GM21528 (cell line): Measurements from ENCODE around the gene OXNAD1.
A peak's percentile ranks its signal among the peaks of the same experiment; 100 is the strongest.

Experiments
- ATAC-seq: cut with Tn5 transposase; IDR thresholded peaks from one replicate; pipeline ENCODE4 v1.9.1; 2021; ENCODE audit warnings: mild to moderate bottlenecking, moderate library complexity; ENCODE audit not compliant: unreplicated experiment, low FRiP score

OXNAD1 gene

GRCh38 chr3:16245609-16246008, 19.4 kb upstream of the OXNAD1 start:
- no peak for ATAC-seq

DNA sequence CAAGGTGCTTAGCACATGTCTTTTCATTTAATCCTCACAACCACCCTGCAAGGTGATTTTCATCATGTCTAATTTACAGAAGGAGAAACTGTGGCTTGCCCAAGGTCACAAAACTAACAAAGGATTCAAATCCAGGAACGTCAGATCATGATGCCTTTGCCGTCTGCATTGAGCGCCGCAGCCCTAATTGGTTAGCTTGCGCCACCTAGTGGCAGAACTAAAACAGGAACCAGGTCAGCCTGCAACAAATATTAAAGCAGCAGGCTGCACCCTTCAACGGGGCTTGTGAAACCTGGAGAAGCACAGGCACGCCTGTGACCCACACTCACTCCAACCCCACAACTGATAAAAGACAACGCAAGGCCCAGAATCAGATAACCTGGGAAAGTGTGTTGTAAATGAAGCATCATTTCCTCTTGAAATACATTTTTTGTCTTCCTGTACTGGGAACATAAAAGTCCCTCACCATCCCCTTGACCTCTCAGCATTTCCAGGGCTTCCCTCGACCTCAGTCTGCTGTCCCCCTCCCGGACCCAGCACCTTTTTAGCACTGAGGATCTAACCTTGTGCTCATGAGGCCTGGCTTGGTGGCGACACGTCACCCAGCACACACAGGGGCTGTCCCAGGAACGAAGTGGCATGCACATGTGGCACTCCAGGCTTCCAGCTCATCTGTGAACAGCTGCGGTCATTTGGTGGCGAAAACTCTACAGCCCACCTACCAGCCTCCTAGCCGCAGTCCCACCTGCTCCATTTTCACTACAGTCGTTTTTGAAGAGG, 17.5 kb upstream of the OXNAD1 start:
- ATAC-seq: peak; percentile 86

GRCh38 chr3:16248556-16248955, 16.5 kb upstream of the OXNAD1 start:
- no peak for ATAC-seq

GRCh38 chr3:16249336-16249735, 15.7 kb upstream of the OXNAD1 start:
- no peak for ATAC-seq

DNA sequence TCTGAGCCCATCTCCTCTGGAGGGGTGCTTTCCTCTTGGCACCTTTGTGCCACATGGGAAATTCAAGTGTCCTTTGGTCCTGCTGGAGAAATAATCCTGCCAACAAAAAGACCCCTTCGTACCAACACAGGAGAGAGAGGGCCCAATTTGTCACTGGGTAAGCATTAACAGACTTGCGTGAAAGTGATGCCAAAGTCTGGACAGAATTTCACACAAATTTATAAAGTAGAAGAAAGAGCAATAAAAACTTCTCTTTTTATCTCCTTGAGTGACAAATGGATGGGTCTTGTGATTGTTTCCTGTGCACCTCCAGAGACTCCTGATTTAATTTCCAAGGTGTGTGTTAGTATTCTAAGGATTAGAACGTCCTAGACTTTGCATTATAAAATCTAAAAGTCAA, 15.1 kb upstream of the OXNAD1 start:
- ATAC-seq: no peak

GRCh38 chr3:16251316-16252085, 13.5 kb upstream of the OXNAD1 start:
- ATAC-seq: no peak

DNA sequence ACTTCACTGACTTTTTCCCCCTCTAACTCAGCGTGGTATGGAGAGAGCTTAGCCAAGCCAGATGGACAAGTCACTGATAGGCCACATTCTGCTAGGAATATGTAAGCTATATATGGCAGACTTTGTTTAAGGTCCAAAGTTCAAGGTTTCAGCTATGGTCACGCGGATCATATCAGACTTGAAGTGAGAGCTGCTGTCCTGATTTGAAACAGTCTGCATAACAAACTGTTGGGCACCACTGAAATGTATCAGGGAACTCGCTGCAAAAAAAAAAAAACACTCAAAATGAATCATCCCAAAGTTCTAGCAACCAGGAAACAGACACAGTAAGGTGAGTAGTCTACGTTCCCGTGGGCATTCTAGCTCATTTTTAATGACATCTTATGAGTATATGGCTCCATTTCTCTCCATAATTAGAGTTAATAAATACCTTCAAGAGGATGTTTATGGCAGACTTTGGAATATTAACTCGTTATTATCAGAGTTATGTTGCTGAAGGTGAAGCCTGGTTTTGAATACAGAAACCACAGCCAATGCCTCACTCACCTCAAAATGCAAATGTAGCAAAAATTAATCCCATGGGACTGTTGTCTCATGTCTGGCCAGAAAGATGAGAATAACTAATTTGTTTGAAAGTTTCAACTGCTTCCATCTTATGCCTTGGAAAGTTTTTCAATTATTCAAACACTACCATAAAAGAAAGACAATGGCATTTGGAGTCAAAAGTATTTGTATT, 12.6 kb upstream of the OXNAD1 start:
- ATAC-seq: no peak

DNA sequence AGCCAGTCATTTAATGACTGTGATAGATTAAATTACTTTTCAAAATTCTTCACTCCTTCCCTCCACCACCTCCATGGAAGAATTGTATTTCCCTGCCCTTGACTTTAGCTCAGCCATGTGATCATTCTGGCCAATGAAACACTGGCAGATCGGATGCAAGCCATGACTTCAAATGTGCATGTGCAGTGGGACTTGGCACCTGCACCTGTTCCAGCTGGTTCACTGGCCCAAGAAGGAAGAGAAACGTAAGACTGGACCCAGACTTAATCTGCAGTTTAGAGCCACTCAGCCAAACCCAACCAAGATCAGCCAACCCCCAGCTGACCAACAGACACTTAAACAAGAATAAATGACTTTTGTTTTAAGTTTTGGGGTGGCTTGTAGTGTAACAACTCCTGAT, 12.0 kb upstream of the OXNAD1 start:
- ATAC-seq: no peak

DNA sequence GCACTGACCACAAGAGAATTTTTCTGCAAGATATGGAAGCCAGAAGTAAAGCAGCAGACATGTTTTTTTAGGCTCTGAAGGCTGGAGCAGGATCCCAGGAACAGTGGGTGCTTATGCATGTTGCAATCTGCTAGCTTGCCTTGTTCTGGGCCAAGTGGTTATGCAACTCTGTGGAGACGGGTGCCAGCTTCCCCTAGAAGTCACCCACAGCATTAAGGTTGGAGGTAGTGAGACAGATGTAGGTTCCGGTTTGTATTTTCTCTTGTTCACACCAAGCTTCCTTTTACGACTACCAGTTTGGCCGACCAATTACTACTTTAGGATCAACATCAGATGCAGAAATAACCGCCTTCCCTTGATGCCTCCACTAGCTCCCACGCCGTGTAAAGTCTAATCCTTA, 11.4 kb upstream of the OXNAD1 start:
- ATAC-seq: no peak

GRCh38 chr3:16254916-16255315, 10.1 kb upstream of the OXNAD1 start:
- ATAC-seq: no peak

DNA sequence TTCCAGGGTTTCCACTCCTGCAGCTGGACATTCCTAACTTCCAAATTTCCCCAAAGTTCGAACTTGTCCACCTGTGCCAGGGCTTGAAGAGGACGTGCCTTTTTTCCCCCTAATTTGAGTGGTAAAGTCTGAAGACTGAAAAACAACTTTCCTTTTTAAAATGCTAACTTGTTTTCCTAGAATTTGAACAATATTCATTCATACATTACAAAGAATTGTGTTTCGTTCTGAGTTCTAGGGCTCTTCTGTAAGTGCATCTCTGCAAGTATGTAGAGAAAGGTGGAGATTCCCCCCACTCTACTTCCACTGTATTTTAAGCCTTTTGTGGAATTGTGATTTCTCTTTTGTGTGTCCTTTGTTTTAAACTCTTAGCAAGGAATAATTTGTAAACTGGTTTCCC, 9.7 kb upstream of the OXNAD1 start:
- ATAC-seq: no peak

GRCh38 chr3:16255726-16256125, 9.3 kb upstream of the OXNAD1 start:
- no peak for ATAC-seq

DNA sequence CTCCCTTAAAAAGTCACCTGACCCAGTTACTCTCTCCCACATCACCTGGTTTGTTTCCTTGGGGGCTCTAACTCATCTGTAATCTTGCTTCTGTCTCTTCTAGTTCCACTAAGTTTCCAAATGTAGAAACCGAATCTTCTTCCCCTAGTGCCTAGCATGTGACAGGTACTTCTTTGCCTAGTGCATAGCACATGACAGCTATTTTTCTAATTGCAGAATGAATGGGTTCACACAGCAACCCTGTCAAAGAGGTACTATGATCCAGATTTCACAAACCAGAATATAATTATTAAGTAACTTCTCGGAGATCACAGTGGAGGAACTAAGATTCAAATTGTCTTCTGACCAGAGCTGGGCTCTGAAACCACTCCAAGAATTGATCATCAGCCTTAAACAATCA, 7.7 kb upstream of the OXNAD1 start:
- ATAC-seq: no peak

DNA sequence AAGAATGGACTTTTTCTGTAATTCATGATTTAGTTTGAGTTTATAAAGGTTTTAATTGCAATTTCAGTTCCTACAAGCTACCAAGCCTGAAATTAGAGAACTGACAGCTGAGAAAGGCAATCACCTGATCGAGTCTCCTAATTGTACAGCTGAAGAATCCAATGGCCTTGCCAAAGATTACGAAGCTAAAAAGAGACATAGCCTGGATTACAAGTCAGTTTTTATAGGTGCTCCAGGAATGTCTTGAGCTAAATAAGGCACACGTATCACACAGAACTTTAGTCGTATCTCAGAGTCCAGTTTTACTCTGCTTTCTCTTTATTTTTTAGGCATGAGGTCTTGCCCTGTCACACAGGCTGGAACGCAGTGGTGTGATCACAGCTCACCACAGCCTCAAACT, 6.8 kb upstream of the OXNAD1 start:
- ATAC-seq: no peak

GRCh38 chr3:16258866-16259265, 6.1 kb upstream of the OXNAD1 start:
- no peak for ATAC-seq

GRCh38 chr3:16260046-16260445, 5.0 kb upstream of the OXNAD1 start:
- no peak for ATAC-seq

- ATAC-seq: no peak
These were observed 2.8 kb upstream of the OXNAD1 start for GRCh38 chr3:16262174-16262573.

GRCh38 chr3:16264174-16264707, 771 bp upstream of the OXNAD1 start:
- no peak for ATAC-seq

DNA sequence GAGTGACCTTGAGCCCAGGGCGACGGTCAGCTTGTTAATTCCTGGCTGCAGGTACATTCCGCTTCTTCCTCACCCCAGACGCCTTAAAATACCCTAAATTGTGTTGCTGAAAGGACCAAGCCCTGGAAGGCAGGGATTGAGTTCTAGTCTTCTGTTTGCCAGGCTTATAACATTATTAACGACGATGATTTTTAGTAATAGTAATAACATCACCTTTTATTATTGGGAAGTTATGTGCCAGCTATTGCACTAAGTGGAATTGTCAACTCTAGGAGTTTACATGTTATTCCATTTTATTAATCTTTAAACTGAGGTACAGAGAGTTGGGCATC, 409 bp downstream of the OXNAD1 start:
- no peak for ATAC-seq

GRCh38 chr3:16266714-16267113, 1.7 kb downstream of the OXNAD1 start:
- ATAC-seq: no peak

DNA sequence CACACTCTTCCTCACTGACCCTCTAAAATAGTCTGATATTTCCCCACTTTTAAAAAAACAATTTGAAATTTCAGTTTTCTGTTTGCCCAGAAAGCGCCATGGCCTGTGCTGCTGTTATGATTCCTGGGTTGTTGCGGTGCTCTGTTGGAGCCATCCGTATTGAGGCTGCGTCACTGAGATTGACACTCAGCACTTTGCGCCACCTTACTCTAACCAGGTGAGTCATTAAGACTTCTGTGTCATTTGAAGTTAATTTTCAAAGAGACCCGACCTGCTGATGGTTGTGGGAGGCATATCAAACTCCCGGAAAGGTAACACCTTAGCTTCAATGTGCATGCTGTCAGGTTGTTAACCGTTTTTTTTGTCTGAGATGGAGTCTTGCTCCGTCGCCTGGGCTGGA, 5.8 kb downstream of the OXNAD1 start:
- ATAC-seq: no peak
